Fibroblast of skin of right quadriceps (primary cell): Measurements from ENCODE around the gene KIF16B.

Experiments
- DNase-seq: peaks from one replicate; pipeline ENCODE4 v3.0.0-alpha.2; 2013

Gene KIF16B

GRCh38 chr20:16337707-16338106 lies 235.5 kb downstream of the KIF16B start:
- DNase-seq = no peak

DNA sequence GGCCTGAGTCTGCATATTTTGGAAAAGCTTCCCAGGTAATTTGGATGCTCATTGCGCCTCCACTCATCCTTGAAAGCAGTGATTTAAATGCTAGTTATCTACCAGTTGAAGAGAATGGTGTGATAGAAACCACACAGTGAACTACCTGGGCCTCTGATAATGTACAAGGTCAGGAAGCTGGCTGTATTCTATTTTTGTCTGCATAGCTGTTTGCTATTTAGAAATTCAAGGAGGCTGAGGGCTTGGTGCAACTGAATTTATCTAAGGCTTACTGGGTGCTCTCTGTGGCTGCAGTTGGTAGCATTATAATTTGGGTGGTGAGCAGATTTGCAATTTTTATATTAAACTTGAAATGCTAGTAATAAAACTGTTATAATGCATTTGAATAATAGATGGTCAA lies 245.6 kb downstream of the KIF16B start:
- DNase-seq = no peak

DNA sequence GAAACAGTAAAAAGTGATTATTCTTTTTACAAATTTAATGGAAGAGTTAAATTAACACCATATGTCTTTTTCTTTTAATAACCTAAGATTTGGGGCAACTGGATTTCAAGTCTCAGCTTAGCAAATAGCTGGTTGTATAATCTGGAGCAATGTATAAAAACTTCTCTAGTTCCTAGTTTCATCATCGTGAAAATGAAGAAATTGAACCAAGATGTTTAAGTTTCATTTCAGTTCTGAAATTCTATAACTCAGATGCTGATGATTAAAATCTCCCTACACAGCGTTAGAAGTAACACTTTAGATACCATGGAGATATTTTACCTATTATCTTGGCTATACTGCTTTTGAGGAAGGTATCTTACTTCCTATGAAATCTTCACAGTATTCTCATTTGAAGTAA lies 252.0 kb downstream of the KIF16B start:
- DNase-seq = no peak

DNA sequence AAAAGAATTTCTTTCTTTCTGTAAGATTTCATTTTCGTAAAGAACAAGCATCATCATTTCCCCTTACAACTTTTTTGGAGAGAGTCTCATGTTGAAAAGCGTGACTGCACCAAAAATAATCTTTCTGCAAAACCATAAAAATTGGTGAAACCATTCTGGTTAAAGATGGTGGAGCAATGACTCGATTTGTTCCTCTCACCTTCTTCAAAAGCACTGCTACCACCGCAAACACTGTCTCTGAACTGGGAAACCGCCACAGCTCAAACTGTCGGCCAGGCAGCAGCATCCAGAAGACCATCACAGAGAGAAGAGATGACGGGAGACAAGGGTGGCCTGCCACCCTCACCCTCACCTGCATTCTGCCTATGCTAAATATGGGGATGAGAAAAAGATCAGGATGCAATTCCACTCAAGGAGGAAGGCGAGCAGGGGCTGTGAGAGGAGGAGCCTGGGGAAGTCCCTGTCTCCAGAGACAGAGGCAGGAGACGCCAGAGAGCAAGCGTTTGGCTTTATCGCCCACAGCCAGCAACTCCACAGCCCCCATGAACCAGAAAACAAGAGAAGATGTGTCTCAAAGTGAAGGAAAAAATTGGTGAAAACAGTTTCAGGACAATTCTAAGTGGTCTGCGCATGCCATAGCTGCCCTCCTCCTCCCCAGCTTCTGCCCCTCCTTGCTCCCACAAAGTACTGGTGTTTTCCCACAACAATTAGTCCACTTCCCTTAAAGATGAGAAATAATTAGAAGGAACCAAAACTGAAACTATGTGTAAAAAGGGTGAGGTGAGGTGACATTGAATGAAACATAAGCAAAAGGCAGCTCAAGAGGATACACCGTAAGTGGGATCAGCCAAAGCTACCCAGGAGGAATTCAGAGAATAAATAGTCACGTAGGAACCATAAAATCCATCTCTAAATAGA lies 255.5 kb downstream of the KIF16B start:
- no peak for DNase-seq

GRCh38 chr20:16316513-16316912 lies 256.7 kb downstream of the KIF16B start:
- DNase-seq = no peak

DNA sequence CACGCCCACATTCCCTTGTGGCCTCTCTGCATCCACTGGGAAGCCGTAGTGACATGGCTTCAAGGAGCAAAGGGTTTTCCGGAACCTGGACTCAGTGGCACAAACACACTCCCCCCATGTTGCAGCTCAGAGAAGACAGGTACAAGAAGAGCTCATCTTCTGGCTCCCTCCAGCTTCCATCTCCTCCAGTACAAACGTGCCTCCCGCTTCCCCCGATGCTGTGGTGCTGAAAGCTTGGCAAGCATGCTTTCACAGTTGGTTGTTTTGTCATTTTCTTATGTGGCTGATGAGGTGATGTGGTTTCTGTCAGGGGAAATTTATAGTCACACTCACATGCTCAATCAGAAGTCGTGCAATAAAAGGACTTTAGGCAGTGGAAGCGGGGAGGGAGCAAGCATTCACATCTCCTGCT lies 258.5 kb downstream of the KIF16B start:
- no peak for DNase-seq

DNA sequence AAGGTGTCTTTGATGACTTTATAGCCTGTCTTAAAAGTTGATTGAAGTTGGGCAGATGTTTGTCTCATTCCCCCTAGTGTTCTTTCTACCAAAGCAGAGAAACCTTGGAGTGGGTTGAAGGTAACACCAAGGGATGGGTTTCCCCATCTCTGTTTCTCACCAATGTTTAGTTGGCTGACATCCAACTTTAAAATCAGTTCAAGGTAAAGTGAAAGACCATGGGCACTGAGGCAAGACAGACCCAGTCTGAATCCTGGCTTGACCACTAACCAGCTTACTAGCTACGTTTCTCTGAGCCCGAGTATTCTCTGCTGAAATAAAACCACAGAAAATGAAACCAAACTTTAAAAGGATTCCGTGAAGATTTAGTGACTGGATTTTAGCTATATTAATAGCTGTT lies 258.9 kb downstream of the KIF16B start:
- DNase-seq = no peak

DNA sequence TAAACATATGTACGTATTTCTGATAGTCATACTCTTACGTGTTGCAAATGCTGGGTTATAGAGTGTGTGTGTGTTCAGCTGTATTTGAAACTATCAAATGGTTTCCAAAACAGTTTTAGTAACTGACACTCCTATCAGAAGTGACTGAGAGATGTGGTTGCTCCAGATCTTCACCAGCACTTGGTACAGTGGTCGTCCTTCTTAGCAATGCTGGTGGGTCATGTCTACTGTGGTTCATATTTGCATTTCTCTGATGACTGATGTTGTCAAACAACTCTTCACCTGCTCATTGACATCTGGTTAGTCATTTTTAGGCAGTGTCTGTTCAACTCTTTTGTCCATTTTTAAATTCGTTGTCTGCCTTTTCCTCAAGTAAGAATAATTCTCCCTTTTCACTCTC lies 259.3 kb downstream of the KIF16B start:
- DNase-seq = no peak

DNA sequence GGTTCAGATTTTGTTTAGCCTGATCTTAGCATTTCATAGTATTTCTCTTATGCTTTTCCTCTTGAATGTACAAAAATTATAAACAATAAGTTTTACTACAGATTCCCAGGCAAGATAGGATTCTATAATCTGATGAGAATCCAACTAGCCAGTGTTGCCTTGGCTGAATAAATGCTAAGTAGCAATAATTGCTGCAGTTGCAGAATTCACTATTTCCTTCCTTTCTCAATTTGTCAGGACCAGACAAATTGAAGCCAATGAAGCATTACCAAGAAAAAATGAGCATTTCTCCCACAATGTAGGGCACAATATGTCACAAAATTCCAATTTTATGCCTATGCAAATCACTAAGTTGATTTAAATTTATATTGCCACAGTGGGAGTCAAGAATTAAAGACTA lies 260.2 kb downstream of the KIF16B start:
- DNase-seq = no peak

DNA sequence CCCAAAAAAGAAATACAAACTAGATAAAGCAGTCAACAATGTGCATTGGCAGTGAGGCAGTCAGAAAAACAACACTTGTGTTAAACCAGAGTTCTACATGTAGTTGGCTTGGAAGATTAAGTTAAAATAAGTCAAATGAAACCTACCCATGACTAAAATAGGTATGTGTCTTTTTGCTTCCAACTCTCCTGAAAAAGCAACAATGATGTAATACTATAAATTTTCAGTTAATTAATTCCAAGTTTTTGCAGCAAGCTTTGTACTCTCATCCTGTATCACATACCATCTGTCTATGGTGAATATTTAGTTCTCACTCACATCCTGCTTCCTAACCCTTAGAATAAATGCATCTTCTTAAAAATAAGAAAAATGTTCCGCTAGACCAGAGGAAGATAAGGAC lies 261.5 kb downstream of the KIF16B start:
- DNase-seq = peak; percentile 9

DNA sequence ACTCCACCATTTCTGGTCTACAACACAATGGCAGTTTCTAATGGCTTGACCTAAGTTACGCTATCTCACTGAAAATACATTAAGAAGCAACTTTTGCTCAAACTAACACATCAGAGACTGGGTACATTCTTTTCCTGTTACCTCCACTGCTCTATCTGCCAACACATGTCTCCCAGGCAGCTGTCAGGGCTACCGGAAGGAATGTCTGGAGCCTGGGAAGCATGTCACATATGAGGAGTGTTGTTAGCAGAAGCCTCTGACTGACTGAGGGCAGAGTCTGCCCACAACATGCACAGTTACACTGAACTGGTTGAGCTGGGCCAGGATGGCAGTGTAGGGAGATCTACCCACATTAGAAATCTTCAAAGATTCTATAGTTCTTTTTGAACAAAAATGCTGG lies 264.5 kb downstream of the KIF16B start:
- peak; percentile 11 for DNase-seq

DNA sequence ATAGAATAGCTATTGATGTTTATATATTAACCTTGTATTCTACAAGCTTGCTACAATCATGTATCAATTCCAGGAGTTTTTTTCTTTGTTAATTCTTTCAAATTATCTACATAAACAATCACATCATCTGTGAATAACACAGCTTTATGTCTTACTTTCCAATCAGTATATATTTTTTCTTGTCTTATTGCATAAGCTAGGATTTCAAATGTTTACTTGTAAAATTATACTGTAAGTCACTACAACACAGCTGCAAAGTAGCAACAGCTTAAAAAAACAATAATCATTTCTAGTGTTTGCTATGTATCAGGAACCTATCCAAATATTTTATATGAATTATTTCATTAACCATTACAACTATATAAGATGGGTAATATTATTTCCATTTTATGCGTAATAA lies 270.4 kb downstream of the KIF16B start:
- no peak for DNase-seq

DNA sequence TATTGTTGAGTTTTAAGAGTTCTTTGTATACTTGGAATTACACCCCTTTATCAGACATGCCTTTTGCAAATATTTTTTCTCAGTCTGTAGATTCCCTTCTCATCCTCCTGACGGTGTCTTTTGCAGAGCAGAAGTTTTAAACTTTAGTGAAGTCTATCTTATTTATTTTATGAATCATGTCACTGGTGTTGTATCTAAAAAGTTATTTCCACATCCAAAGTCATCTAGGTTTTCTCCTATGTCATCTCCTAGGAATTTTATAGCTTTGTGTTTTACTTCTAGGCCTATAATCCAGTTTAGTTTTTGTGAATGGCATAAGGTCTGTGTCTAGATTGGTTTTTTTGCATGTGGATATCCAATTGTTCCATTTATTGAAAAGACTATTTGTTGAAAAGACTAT lies 271.3 kb downstream of the KIF16B start:
- no peak for DNase-seq

- no peak for DNase-seq
Measured at GRCh38 chr20:16299897-16300296, 273.4 kb downstream of the KIF16B start.

- no peak for DNase-seq
Measured at GRCh38 chr20:16296931-16297330, 276.3 kb downstream of the KIF16B start.

DNA sequence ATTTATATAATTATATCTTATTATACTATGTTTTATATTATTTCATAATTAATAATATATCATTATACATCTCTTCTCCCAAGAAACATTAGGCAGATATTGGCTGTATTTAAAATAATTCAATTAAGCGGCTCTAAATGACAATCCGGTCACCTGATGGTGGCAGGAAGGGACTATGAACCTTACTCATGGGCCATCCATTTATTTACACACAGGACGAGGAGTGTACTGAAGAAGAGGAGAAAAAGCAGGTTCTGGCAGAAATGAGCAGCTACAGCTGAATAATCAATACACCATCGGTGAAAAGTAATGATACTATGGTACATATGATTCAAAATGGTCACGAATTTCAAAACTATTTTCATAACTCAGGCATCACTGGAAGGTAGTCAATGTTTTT lies 277.7 kb downstream of the KIF16B start:
- DNase-seq = no peak

GRCh38 chr20:16293590-16293989 lies 279.7 kb downstream of the KIF16B start:
- no peak for DNase-seq

DNA sequence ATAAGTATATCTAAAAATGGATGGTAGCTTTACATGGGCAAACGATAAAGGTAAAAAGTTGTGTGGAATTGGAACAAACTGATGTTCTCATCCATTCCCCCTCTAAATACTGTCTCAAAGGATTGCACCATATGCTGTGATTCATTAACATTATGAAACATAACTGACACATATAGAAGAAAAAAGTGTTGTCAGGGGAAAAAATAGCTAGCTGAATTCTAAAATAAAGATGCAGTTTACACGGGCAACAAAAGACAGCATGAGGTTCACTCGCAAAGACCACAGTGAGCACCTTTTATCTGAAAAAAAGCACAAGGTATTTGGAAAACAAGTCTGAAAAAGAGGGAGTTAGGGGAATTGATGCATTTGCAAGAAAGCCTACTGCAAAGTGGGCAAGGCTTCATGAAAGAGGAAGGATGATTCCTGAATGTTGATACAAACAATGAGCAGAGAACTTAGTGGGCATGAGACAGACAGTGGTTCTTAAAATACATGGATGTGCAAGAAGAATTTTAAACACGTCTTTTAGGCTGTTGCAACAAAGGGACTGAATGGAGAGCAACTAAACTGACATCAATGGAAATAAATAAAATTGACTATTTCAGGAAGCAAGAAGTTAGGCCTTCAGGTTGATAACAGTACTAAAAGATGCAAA lies 280.9 kb downstream of the KIF16B start:
- no peak for DNase-seq

DNA sequence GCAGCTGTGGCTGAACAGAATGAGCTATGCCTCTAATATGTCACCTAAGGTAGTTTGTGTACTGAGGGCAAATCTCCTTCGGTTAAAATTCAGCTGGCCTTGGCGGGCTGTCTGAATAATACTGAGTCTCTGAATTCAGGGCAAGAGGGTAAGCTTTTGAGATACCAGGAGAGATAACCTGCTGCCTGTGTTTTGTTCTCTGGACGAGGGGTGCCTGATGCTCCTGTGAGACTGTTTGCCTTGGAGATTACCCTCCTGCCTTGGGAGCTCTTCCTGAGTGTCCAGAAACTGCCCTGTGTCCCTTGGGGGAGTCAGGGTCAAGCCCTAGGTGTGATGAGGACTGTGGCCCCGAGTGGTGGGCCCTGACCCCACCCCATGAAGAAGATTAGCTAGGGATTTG lies 282.9 kb downstream of the KIF16B start:
- no peak for DNase-seq

GRCh38 chr20:16287776-16288175 lies 285.5 kb downstream of the KIF16B start:
- DNase-seq = no peak

DNA sequence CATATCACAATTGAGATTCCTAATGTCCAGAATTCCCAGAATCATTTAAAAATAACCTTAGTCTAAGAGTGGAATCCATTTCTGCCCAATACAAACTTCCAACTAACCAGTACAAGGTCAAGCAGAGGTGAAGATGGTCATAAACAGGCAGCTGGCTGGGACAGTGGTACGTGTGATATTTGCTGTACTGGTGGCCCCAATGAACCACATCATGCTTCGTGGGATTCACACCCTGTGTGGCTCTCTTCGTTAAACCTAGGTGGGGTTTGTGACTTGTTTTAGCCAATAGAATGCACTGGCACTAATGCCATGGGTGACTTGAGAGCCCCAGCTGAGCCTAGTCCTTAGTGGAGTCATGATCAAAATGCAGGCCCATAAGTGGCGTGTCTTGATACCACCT lies 286.6 kb downstream of the KIF16B start:
- DNase-seq = no peak

- no peak for DNase-seq
Measured at GRCh38 chr20:16284385-16285100, 288.7 kb downstream of the KIF16B start.

GRCh38 chr20:16283978-16284377 lies 289.3 kb downstream of the KIF16B start:
- no peak for DNase-seq

GRCh38 chr20:16283307-16283706 lies 289.9 kb downstream of the KIF16B start:
- no peak for DNase-seq
